Raji (cell line): Measurements from ENCODE around the gene LRBA.

ENCODE experiments used
- POLR2A ChIP-seq: IDR thresholded peaks from 2 replicates; pipeline ENCODE4 v1.6.1; 2011; ENCODE audit warnings: low read depth, low read length, control low read depth; ENCODE audit not compliant: insufficient read depth

Gene LRBA

DNA sequence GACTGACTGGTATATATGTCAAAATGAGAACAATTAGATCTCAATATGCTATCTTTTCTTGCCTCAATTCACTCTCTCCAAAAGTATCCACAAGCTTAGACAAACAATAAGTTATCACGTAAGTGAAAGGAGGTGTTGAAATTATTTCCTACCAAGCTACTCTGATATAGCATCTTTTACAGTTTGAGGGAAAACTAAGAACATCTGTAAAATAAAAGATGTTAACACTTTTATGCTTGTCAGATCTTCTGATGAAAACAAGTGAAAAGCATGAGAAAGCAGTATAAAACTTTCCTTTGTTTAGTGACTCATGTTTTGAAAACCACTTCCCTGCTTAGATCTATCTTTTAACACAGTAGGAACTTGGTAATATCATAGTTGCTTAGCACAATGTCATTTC is 441.6 kb downstream of the LRBA start:
- TF ChIP-seq POLR2A: no peak

DNA sequence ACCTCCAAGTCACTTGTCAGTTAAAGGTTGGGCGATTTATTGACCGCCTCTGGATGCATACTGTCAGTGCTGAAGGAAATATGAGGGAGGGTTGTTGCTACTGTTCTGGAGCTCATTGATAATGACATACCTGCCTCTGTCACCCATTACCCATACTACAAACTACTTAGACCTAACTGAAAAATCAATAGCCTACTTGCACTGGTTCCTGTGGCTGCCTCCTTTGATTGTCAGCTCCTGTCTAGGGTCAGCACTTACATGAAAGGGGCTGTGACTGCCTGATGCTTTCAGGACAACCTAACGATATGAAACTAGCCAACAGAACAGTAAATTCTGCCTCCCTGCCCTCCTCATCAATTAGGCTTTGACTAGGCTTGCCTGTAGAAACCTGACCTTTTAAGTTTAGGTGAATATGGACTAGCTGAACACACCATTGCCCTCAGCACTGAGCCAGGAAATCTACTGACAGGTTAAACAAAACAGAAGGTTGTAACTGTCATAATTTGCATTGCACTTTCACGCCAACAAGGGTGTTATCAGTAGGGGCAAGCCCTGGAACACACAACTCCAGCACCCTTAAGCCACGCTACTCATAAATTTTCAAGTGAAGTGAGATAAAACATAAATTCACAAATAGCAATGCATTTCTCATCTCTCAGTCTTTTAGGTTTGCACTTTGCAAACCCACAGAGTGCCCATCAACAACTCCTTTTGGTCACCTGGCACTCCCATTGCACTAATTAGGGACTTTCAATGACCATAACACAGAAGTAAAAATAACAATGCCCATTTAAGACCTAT is 442.2 kb downstream of the LRBA start:
- no peak for TF ChIP-seq POLR2A

DNA sequence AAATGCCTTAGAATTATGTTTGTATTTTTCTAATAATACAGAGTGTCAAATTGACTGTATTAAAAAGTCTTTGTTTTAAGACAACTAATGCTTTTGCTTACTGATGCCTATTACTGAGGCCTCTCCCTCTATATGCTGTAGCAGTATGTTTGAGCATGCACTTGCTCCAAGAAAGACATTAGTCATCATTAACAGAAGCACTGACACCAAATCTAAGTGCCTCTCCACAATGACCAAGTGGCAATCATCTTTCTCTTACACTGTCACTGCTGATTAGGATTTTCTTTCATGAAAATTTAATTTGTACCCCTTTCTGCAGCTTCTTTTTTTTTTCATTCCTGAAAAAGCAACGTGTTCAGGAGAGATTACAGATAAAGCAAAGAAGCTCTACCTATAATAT is 444.2 kb downstream of the LRBA start:
- TF ChIP-seq POLR2A: no peak

DNA sequence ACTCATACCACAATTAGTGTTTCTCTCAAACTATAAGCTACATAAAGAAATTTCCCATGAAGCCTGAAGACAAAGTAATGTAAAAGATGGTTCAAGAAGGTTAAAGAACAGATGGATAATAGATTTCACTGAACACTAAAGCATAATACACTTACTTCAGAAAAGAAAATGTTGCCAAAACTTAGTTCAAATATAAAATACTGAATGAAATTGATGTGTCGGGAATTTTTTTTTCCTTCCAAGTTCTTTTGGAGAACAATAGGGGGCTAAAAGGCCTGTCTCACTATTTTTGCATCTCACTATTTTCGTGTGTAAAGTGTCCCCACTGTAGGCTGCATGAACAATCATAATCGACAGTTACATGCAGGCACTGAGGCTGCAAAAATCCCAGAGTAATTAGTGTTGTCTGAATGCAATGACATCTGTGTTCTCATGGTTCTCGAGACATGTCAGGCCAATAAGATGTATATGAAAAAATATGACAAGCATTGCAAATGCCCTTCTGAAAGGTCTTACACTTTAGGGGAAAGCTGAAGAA is 445.0 kb downstream of the LRBA start:
- TF ChIP-seq POLR2A: no peak

DNA sequence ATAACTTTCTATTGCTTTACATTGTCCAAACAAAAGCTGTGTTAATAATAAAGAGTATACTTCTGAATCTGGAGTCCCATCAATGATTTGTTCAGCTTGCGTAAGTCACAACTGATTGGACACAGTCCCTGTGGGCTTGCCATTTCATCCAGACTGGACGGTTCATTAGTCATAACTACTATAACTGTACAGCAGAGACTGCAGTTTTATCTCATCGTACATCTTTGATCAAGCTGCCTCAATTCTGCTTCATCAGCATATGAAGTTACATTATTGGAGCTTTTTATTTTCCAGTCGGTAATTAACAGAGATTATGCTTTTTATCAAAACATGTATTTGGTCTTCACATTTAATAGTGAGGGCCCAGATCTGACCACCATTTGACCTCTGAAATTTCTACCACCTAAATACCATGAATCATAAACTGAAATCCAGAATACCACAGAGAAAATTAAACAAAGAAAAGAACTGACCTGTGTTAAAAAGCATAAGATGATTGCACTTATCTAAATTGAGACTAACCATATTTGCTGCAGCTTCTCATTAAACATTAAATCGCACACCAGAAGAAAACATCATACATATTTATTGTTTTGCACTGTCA is 445.6 kb downstream of the LRBA start:
- no peak for TF ChIP-seq POLR2A

DNA sequence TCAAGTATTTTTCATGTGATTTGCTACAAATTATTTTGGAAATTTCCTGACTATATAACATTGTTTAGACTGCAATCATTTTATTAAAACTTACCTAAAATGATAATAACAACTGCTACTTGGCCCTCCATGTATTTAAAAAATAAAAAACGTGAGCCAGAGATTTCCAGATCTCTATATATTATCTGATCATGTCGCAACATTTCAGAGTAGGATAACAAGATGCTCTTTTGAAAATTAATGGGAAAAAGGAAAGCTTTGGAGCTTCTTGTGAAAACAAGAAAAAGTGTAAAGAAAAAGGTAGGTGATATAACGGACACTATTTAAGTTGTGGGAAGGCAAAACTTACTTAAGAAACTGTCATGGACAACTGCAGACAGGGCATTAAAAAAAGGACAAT is 448.0 kb downstream of the LRBA start:
- TF ChIP-seq POLR2A: no peak

DNA sequence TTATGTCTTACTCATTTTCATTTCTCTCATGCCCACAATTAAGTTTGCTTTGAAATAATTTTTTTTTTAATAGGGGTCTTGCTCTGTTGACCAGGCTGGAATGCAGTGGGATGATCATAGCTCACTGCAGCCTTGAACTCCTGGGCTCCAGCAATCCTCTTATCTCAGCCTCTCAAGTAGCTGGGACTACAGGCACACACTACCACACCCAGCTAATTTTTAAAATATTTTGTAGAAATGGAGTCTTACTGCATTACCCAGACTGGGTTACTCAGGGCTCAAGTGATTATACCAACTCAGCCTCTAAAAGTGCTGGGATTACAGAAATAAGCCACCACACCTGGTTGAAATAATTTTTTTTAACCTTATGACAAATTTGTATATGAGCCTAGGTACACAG is 452.3 kb downstream of the LRBA start:
- TF ChIP-seq POLR2A: no peak

DNA sequence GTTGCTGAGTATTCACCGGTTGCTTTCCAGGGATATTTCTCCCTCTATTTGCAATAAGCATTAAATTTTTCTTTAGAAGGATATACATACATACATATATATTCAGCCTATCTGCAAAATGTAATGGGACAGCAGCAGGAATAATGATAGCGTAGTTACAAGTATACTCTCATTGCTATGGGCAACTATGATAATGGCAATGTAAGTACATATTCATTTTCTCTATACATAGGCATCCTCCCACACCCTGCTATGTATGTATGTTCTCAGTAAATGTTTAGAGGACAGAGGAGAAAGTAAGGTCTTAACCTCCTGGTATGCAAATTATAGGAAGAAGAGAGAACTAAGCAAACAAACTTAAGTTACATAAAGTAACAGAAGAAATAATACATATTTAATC is 452.8 kb downstream of the LRBA start:
- TF ChIP-seq POLR2A: no peak

DNA sequence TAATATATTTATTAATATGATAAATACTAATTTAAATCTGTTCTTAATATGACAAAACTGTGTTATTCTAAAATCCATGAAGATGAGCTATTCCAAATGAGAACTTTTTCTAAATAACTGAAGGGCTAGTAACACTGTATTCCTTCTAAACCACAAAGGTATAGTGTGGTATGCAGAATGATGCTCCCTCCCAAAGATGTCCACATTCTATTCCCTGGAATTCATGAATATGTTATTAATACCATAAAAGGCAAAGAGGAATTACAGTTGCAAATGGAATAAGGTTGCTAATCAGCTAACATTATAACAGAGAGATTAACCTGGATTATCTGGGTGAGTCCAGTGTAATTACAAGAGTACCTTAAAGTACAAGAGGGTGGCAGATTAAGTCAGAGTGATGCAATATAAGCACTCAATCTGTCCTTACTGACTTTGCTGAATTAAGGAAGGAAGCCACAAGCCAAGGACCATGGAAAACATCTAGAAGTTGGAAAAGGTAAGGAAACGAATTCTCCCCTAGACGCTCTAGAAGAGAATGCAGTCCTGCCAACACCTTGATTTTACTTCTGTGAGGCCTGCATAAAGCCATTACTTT is 453.8 kb downstream of the LRBA start:
- no peak for TF ChIP-seq POLR2A

DNA sequence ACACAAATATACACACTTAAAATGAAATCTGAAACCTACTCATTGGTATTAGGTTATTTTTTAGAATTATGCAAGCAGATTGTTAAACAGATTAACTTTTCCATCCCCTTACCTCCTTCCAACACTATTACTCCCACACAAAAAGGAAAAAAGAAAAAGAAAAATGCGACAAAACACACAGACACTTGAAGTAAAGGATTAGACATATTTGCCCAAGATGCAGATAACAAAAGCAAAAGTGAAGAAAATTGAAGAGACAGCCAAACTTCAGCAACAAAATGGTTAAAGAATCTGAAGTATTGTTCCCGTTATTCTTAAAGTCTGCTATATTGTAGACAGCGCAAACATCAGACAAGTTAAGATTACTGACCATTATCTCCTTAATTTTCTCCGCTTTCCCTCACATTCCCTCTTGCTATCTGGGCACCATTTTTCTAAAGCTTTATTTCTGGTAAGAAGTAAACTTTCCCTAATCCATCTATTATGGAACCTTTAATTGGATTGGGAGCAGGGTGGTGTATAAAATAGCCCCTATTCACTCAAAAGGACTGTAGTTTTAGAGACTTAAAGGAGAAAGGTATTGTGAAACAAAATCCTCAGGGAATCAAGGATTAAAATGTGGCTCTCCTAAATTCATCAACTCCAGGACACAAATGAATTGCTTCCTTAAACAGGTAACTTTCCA is 467.8 kb downstream of the LRBA start:
- TF ChIP-seq POLR2A: no peak

DNA sequence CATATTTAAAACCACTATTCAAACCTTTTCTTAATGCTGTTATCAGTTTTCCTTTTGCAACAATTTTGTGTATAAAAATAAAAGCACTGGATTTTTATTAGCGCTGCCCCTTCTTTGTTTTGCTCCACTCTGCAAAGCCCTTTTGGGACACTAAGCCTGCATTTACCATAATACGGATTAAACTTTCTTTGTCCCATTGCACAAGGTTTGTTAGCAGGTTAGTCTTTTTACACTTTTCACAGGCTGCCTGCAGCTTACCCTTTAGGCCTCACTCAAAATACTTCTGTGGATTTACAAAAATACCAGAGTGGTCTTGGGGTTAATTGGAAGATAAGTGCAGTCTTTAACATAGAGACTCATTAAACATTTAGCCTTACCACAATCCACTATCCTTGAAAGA is 468.8 kb downstream of the LRBA start:
- no peak for TF ChIP-seq POLR2A

DNA sequence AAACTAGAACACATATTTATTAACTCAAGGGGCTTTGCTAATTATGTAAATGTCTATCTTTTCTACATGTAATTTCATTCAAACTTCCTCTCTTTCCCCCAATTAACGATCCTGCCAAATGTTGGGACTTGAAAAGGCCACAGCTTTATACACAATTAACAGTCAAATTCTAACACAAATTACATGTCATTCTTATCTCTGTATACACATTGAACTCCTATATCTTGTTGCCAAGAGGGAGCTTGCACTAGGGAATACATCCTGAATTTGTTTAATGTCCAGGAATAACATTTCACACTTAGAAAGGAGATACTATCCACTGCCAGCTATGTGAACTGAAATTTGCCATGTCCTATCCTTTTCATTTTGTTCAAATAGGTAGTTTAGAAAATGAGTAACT is 472.0 kb downstream of the LRBA start:
- no peak for TF ChIP-seq POLR2A

DNA sequence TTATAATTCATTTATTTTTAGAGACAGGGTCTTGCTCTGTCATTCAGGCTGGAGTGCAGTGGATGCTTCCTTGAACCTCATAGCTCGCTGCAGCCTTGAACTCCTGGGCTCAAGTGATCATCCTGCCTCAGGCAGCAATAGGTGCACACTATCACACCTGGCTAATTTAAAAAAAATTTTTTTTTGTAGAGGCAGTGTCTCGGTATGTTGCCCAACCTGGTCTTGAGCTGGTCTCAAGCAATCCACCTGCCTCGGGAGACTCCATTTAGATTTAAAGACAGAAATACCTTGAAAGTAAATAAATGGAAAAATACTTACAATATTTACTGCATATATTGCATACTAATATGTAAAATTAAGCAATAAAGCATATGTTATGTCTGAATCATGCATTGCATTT is 473.4 kb downstream of the LRBA start:
- TF ChIP-seq POLR2A: no peak

DNA sequence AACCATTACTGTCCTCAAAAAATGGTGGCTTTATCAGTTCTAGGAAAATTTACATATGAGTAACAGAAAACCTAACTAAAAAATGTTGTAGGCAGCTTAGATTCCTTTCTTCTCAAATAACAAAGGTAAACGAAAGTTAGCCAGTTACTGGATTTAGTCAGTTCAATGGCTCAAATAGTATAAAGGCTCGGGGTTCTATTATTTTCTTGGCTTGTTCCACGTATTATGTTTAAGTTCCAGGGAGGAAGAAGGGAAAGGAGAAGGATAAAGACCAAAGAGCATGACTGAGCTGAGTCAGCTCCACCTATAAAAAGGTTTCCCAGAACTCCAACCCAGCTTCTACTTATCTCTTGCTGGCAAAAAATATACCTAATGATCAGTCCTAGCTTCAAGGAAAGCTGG is 474.1 kb downstream of the LRBA start:
- TF ChIP-seq POLR2A: no peak

DNA sequence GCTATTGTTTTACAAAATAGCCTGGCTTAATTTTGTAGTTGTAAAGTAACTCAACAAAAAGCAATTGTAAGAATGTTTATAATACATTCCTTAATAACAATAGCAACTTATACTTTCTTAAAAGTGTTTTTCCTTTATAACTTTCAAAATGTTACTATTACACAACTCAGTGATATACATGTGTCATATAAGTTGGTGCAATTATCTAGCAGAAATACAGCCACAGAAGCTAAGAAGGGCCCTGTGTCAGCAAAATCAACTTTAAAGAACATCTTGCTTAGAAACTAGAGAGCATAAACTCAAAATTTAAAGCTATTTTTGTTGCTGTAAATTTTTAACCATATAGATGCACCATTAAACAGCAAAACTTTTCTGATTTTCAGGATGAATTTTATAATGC is 474.5 kb downstream of the LRBA start:
- TF ChIP-seq POLR2A: no peak

DNA sequence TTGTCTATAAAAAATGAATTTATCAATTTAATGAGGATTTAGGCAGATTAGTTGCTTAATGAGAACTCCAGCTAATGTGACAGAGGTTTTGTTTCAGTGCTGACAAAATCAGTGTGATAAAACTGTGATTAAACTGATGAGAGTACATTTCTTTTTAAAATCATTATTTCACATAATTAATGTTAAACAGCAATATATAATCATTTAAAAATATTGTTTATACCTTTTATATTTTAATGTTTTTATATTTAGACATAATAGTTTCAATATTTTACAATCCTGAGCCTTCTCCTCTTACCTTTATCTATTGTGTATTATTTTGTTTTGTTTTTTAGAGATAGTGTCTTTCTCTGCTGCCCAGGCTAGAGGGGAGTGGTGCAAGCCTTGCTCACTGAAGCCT is 480.3 kb downstream of the LRBA start:
- TF ChIP-seq POLR2A: no peak
